ENCODE results near the gene PLEKHB2.
"Not testable (repeated sequence)": the region's sequence is repeated elsewhere in the genome, so short reads cannot be mapped to it uniquely, and the experiment has no call there.

The PLEKHB2 gene

GRCh38 chr2:131093696-131094462 lies 11.3 kb upstream of the PLEKHB2 start:
- peak; percentile 24 for DNase-seq (ENCODE audit: low spot score)

GRCh38 chr2:131094463-131095281 lies 10.5 kb upstream of the PLEKHB2 start:
- DNase-seq (ENCODE audit: low spot score), result peak; percentile 15

- no peak for DNase-seq (ENCODE audit: low spot score)
These were observed 2.0 kb upstream of the PLEKHB2 start for GRCh38 chr2:131103165-131103564.

GRCh38 chr2:131104487-131105155 lies 515 bp upstream of the PLEKHB2 start:
- peak; percentile 82 for DNase-seq (ENCODE audit: low spot score)

- peak; percentile 79 for DNase-seq (ENCODE audit: low spot score)
These were observed 1.0 kb downstream of the PLEKHB2 start for GRCh38 chr2:131105950-131106801.

GRCh38 chr2:131112529-131112928 lies 7.4 kb downstream of the PLEKHB2 start:
- DNase-seq (ENCODE audit: low spot score), result no peak

GRCh38 chr2:131113566-131114227 lies 8.6 kb downstream of the PLEKHB2 start:
- no peak for DNase-seq (ENCODE audit: low spot score)

- DNase-seq (ENCODE audit: low spot score), result not testable (repeated sequence)
These were observed 9.8 kb downstream of the PLEKHB2 start for GRCh38 chr2:131114950-131115349.

GRCh38 chr2:131115752-131116151 lies 10.6 kb downstream of the PLEKHB2 start:
- no peak for DNase-seq (ENCODE audit: low spot score)

GRCh38 chr2:131120815-131121317 lies 15.7 kb downstream of the PLEKHB2 start:
- DNase-seq (ENCODE audit: low spot score), result no peak

- no peak for DNase-seq (ENCODE audit: low spot score)
These were observed 16.3 kb downstream of the PLEKHB2 start for GRCh38 chr2:131121464-131121863.

- no peak for DNase-seq (ENCODE audit: low spot score)
These were observed 17.4 kb downstream of the PLEKHB2 start for GRCh38 chr2:131122496-131122895.

- no peak for DNase-seq (ENCODE audit: low spot score)
These were observed 18.1 kb downstream of the PLEKHB2 start for GRCh38 chr2:131123192-131123591.

GRCh38 chr2:131125195-131125757 lies 20.1 kb downstream of the PLEKHB2 start:
- no peak for DNase-seq (ENCODE audit: low spot score)

GRCh38 chr2:131126436-131126835 lies 21.3 kb downstream of the PLEKHB2 start:
- no peak for DNase-seq (ENCODE audit: low spot score)

- no peak for DNase-seq (ENCODE audit: low spot score)
These were observed 21.9 kb downstream of the PLEKHB2 start for GRCh38 chr2:131127076-131127475.

GRCh38 chr2:131127981-131128380 lies 22.8 kb downstream of the PLEKHB2 start:
- no peak for DNase-seq (ENCODE audit: low spot score)

GRCh38 chr2:131130298-131130596 lies 25.1 kb downstream of the PLEKHB2 start:
- no peak for DNase-seq (ENCODE audit: low spot score)

GRCh38 chr2:131132729-131133128 lies 27.6 kb downstream of the PLEKHB2 start:
- DNase-seq (ENCODE audit: low spot score), result no peak

GRCh38 chr2:131140581-131140980 lies 35.4 kb downstream of the PLEKHB2 start:
- DNase-seq (ENCODE audit: low spot score), result no peak

- no peak for DNase-seq (ENCODE audit: low spot score)
These were observed 37.7 kb downstream of the PLEKHB2 start for GRCh38 chr2:131142849-131143248.

Measured in hematopoietic multipotent progenitor cell treated with erythropoietin and hydrocortisone succinate and interleukin-3 and kit ligand, for 17 days (in vitro differentiated cells).